GM18909 (cell line): ENCODE measurements around the gene TNS3.

Experiments
- ATAC-seq: cut with Tn5 transposase; IDR thresholded peaks from one replicate; pipeline ENCODE4 v1.9.1; 2021; ENCODE audit warnings: mild to moderate bottlenecking; ENCODE audit not compliant: unreplicated experiment, poor library complexity

TNS3 gene

DNA sequence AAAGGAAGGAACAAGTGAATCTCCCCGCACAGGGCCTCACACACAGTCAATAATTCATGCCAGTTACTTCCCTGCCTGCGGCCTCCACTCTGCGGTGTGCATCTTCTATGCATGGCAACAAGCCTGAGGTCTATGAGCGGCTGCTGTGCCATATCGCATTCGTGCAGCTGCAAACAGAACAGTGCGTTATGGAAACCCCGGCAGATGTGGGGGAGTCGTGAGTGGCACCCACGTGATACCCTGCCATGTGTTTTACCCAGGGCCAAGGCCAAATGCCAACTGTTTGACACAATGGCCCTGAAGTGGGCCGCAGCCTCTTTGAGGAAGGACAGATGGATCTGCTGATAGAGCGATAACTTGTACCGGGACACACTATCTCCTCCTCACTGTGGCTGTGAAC, 13.4 kb downstream of the TNS3 start:
- ATAC-seq = no peak

- no peak for ATAC-seq
Observed at GRCh38 chr7:47568056-47568455, 13.9 kb downstream of the TNS3 start.

DNA sequence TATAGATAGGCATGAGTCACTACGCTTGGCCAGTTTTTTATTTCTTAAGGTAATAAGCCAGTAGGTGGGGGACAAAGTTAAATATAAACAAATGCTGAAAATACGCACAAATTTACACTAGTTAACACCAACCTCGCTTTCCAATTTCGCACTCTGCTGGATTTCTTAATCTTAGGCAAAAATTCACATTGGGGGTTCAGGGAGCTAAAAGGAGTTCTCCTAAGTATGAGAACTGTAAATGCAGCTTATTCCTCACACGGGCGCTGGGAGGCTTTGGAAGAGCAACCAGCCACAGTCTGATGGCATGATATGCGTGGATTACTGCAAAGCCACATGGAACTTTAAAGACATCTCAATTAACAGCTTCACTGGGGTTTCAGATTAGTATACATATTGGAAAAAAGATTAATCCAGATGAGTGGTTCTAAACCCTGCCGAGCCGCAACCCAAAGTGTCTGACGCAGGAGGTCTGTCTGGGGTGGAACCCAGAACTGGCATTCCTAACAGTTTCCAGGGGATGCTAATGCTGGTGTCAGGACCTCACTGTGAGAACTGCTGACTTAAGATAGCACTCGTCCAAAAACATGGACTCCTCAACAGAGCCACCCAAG, 16.2 kb downstream of the TNS3 start:
- no peak for ATAC-seq

GRCh38 chr7:47563521-47563920, 18.4 kb downstream of the TNS3 start:
- ATAC-seq = no peak

- ATAC-seq = no peak
Observed at GRCh38 chr7:47561715-47562446, 20.0 kb downstream of the TNS3 start.

GRCh38 chr7:47559306-47560220, 22.3 kb downstream of the TNS3 start:
- no peak for ATAC-seq

GRCh38 chr7:47557694-47558670, 23.9 kb downstream of the TNS3 start:
- no peak for ATAC-seq

DNA sequence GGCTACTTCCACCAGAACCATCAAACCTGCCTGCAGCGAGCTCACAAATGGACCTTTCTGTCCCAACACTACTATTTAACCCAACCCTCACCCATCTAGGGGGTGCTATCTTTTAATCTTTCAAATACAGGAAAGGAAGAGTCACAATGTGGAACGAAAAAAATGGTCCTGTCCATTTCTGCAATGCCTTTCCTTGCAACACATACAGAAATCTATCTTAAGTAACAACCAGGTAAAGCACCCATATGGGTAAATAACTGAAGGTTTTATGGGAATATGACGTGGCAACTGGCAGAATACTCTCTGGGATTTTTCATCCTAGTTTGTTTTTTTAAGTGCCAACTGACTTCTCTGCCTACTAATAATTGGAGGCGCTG, 24.6 kb downstream of the TNS3 start:
- no peak for ATAC-seq

GRCh38 chr7:47556511-47557180, 25.3 kb downstream of the TNS3 start:
- no peak for ATAC-seq

- ATAC-seq = no peak
Observed at GRCh38 chr7:47553309-47553708, 28.6 kb downstream of the TNS3 start.

DNA sequence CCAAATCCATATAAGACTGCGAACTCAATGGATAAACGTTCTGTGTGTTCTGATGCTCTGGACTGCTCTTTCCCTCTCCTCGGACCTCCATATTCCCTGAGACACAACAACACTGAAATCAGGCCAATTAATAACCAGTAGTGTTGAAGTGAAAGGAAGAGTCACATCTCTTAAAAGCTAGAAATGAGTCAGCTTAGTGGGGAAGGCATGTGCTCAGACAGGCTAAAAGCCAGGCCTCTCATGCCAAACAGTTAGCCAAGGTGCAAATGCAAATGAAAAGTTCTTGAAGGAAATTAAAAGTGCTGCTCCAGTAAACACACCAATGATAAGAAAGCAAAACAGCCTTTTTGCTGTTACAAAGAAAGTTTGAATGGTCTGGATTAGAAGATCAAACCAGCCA, 29.3 kb downstream of the TNS3 start:
- ATAC-seq = peak; percentile 100

GRCh38 chr7:47551668-47552440, 30.1 kb downstream of the TNS3 start:
- ATAC-seq = no peak

DNA sequence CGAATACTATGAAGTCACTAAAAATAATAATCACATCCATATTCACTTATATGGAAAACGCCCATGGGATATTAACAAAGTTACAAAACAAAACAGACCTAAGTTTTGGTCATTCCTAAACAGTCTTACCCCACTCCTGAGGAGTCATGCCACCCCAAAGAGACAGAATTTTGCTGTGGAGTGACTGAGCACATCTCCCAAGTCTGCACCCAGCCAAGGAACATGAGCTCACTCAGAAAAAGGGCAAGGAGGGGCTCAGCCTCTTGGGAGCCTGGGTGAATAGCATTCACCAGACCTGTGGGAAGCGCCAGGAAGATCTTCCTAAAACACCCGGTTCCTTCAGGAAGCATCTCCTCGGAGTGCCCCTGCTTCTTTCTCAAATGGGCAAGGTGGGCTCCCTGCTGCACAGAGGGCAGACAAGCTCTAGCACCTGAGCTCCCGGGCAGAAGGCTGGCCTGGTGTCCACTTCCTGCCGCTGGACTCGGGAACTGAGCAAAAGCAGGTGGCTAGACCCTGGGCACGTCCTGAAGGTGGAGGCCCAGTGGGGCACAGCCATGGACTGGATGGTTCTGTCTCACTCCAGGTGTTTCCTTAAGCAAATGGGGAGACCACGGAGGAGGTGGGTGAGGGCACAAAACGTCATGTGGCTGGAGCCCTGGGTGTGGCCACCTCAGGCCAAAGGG, 31.0 kb downstream of the TNS3 start:
- no peak for ATAC-seq

GRCh38 chr7:47549916-47550315, 32.0 kb downstream of the TNS3 start:
- no peak for ATAC-seq

DNA sequence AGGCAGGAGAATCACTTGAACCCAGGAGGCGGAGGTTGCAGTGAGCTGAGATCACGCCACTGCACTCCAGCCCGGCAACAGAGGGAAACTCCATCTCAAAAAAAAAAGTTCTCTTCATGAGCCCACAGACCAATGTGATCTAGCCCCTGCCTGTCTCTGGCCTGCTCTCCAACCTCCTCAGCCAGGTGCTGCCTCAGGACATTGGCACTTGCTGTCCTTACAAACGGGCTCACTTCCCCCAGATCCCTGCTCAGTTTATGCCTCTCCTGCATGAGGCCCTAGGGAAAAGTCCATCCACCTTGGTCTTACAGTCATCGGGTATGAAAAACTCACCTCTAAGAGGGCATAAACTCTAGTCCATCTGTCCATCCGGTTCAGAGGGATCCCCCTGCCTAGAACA, 32.5 kb downstream of the TNS3 start:
- ATAC-seq = no peak

GRCh38 chr7:47548546-47548945, 33.4 kb downstream of the TNS3 start:
- no peak for ATAC-seq

DNA sequence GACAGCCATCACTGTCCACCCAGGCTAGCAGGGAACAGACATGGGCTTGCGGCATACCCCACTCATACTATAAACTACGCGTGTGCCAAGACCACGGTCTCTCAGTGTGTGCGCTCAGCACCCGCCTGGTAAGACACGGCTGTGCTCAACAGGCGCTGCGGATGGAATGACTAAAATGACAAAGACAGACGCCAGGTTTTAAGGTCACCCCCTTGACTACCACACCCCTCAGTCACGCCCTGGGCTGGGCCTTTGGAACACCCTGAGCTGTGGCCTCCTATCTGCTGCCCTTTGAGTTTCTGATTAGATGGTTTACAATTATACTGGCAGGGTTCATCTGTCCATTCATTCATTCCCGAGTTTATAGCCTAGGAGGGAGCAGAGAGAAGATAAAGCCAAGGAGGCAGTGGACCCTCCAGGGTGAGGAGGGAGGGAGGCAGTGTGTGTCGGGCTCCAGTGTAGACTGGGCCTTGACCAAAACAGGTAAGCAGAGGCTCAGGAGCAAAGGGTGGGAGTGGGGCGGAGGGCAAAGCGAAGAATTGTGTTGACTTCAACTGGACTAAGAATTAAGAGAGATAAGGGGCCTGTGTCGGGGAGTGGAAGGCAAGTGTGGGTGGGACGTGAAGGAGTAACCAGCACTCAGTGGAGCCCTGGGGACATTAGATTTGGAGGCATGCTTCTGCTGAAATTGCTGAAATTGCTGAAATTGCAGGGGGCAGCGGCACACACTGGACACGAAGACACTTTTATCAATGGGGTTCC, 35.0 kb downstream of the TNS3 start:
- ATAC-seq = no peak

- ATAC-seq = no peak
Observed at GRCh38 chr7:47546171-47546570, 35.7 kb downstream of the TNS3 start.
